NT2/D1 (cell line): ENCODE data around the gene NAGS.

Source experiments
- SUZ12 ChIP-seq: IDR thresholded peaks from 2 replicates; pipeline ENCODE4 v1.6.1; 2011; ENCODE audit not compliant: insufficient read length, insufficient read depth; ENCODE audit errors: extremely low read depth
- YY1 ChIP-seq: IDR thresholded peaks from 2 replicates; pipeline ENCODE4 v1.6.1; 2011; ENCODE audit not compliant: insufficient read length, insufficient read depth

DNA sequence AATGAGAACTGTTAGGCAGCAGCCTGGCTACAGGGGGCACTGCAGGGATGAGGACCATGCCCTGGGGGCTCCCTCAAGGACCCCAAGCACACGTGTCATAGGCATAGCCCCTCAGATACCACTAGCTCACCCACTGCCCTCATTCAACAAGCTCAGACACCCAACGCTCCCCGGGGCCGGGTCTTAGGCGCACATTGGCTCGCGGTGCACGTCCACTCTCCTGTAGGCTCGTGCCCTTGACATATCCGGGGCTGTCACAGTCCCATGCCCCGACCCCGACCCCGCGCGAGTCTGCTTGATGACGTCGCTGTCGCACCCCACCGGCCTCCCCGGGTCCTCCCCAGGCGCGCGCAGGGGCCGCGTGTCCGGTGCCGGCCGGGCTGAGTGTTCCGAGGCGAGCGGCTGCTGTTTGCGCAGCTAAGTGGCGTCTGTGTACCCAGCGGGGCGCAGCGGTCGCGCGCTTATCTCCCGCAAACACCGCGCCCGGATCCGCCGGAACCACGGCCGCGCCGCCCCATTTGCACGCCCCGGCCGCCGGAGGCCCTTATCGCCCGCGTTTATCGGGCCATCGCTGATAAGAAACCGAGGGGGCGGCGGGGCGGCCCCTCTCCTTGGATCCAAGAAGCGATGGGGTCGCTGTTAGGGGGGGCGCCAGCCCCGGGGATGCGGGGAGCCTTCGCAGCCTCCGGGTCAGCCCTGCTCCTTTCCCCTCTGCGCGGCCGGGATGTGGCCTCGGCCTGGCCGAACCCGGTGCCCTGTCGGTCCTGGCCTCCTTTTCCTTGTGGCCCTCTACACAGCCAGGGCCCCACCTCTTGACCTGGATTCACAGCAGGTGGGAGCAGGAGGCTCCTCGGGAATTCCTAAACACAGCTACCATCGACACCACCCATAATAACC lies 20.7 kb upstream of the NAGS start:
- TF ChIP-seq SUZ12 (no peak), YY1 (no peak)
